ENCODE measurements around the gene MACIR. TPM values are rescaled to one million over a fixed set of nuclear protein-coding genes. Genes with fewer than 3 reads are reported as not detected.

The MACIR gene
- total and polyA plus RNA-seq, 2 donors (not counting 3 experiments of a cell fraction or from before 2014, with no cell fraction given) = 4.0 to 9.3 TPM

GRCh38 chr5:103283120-103283519, 24.6 kb downstream of the MACIR start:
- Histone ChIP-seq H3K79me2 (ENCODE audit: control insufficient read depth, insufficient read depth, low read length) (no peaks in the 10 kb centered on the region), H3K9me1 (replicated peaks; ENCODE audit: control insufficient read depth, extremely low read depth, insufficient read depth, low read length) (no peaks in the 10 kb centered on the region), H3K4me1 (ENCODE audit: control insufficient read depth, extremely low read depth, insufficient read depth, low read length) (no peaks in the 10 kb centered on the region), H3K4me3 (replicated peaks in 1 of 3; ENCODE audit: insufficient read depth in 1 of 3, low read depth in 1 of 3, low read length in 3 of 3) (no peak overlapping the region), H3K36me3 (ENCODE audit: control insufficient read depth in 2 of 2, extremely low read depth in 1 of 2, insufficient read depth in 2 of 2, low read length in 2 of 2) (no peaks in the 10 kb centered on the region), H4K20me1 (replicated peaks; ENCODE audit: control insufficient read depth, extremely low read depth, insufficient read depth, low read length) (no peaks in the 10 kb centered on the region), H3K27me3 (ENCODE audit: control insufficient read depth in 2 of 2, insufficient read depth in 2 of 2, low read length in 2 of 2) (no peaks in the 10 kb centered on the region), H3K4me2 (ENCODE audit: insufficient read depth, low read length) (no peak overlapping the region), H3K27ac (ENCODE audit: insufficient read depth, low read depth, low read length) (no peak overlapping the region), H2AFZ (ENCODE audit: low read depth, low read length) (no peak overlapping the region), H3K9me3 (replicated peaks; ENCODE audit: control insufficient read depth, insufficient read depth, low read length) (no peaks in the 10 kb centered on the region), H3K9ac (replicated peaks; ENCODE audit: extremely low read depth, insufficient read depth, low read length) (no peak overlapping the region)
- no peak for FAIRE-seq
- no peak for TF ChIP-seq MAX (IDR thresholded peaks at IDR 0.05; ENCODE audit: insufficient read depth, insufficient read length)
- dilution Hi-C loops (cut with MboI; ENCODE audit: extremely low pct_ligation_motif_present, low sequenced_read_pairs) (no loop called here), intact Hi-C loops (cut with micrococcal nuclease) (no loop called here)
- no peak for DNase-seq (ENCODE audit: low read depth, low spot score)
- POLR2A ChIA-PET = no interaction called here
- CTCF ChIA-PET = no interaction called here
- no TSS peak for BruUV-seq (replicated peaks)

- intact Hi-C loops (cut with micrococcal nuclease) (no loop called here), dilution Hi-C loops (cut with MboI; ENCODE audit: extremely low pct_ligation_motif_present, low sequenced_read_pairs) (no loop called here)
- Histone ChIP-seq H3K36me3 (ENCODE audit: control insufficient read depth in 2 of 2, extremely low read depth in 1 of 2, insufficient read depth in 2 of 2, low read length in 2 of 2) (no peaks in the 10 kb centered on the region), H3K79me2 (ENCODE audit: control insufficient read depth, insufficient read depth, low read length) (no peaks in the 10 kb centered on the region), H3K9me1 (replicated peaks; ENCODE audit: control insufficient read depth, extremely low read depth, insufficient read depth, low read length) (no peaks in the 10 kb centered on the region), H3K9ac (replicated peaks; ENCODE audit: extremely low read depth, insufficient read depth, low read length) (no peak overlapping the region), H3K4me1 (ENCODE audit: control insufficient read depth, extremely low read depth, insufficient read depth, low read length) (no peaks in the 10 kb centered on the region), H3K4me3 (replicated peaks in 1 of 3; ENCODE audit: insufficient read depth in 1 of 3, low read depth in 1 of 3, low read length in 3 of 3) (no peak overlapping the region), H2AFZ (ENCODE audit: low read depth, low read length) (no peak overlapping the region), H3K27ac (ENCODE audit: insufficient read depth, low read depth, low read length) (no peak overlapping the region), H3K4me2 (ENCODE audit: insufficient read depth, low read length) (no peak overlapping the region), H3K27me3 (ENCODE audit: control insufficient read depth in 2 of 2, insufficient read depth in 2 of 2, low read length in 2 of 2) (no peaks in the 10 kb centered on the region), H4K20me1 (replicated peaks; ENCODE audit: control insufficient read depth, extremely low read depth, insufficient read depth, low read length) (no peaks in the 10 kb centered on the region), H3K9me3 (replicated peaks; ENCODE audit: control insufficient read depth, insufficient read depth, low read length) (no peaks in the 10 kb centered on the region)
- DNase-seq (ENCODE audit: low read depth, low spot score) = no peak
- TF ChIP-seq JUN (IDR thresholded peaks at IDR 0.05; ENCODE audit: borderline replicate concordance, insufficient read depth, insufficient read length, low read depth) (no peak), EZH2 (IDR thresholded peaks at IDR 0.05; ENCODE audit: borderline replicate concordance, low read depth, low read length, severe bottlenecking) (no peak), MAX (IDR thresholded peaks at IDR 0.05; ENCODE audit: insufficient read depth, insufficient read length) (no peak), GATA2 (IDR thresholded peaks at IDR 0.05; ENCODE audit: insufficient read depth, insufficient read length, low read depth, low read length) (no peak), MYC (IDR thresholded peaks at IDR 0.05; ENCODE audit: low read depth, low read length) (no peak), FOS (IDR thresholded peaks at IDR 0.05; ENCODE audit: borderline replicate concordance, insufficient read depth, low read length) (no peak), POLR2AphosphoS5 (IDR thresholded peaks at IDR 0.05; ENCODE audit: insufficient read depth, low read depth, low read length) (no peak), CTCF (IDR thresholded peaks at IDR 0.05; ENCODE audit: extremely low read depth in 1 of 2, insufficient read depth in 1 of 2, low read depth in 1 of 2, low read length in 2 of 2) (no peak), POLR2A (IDR thresholded peaks at IDR 0.05; ENCODE audit: low read depth, low read length) (no peak)
- CTCF ChIA-PET = interaction anchor here (1.2 kb wide), 1 partner anchor 18 kb away, joined by 3 read pairs; no protein-coding TSS in a partner anchor
- POLR2A ChIA-PET = no interaction called here
- no peak for FAIRE-seq
- no TSS peak for BruUV-seq (replicated peaks)
Measured at GRCh38 chr5:103283869-103284268, 25.3 kb downstream of the MACIR start.
